NCI-H187 treated with DMSO at 0.1 percent for 48 hours (cell line): ENCODE data around the gene PEPD.

Source experiments
- DNase-seq: peaks from one replicate; lab custom pipeline; 2025; lab: John Stamatoyannopoulos, UW

Gene PEPD

GRCh38 chr19:33358408-33358807 is 163.2 kb downstream of the PEPD start:
- DNase-seq = no peak

GRCh38 chr19:33357556-33357955 is 164.0 kb downstream of the PEPD start:
- no peak for DNase-seq

- DNase-seq = no peak
Observed at GRCh38 chr19:33355535-33355934, 166.1 kb downstream of the PEPD start.

- no peak for DNase-seq
Observed at GRCh38 chr19:33350538-33351309, 170.9 kb downstream of the PEPD start.

GRCh38 chr19:33349319-33350289 is 172.0 kb downstream of the PEPD start:
- DNase-seq = no peak

GRCh38 chr19:33348301-33349010 is 173.1 kb downstream of the PEPD start:
- DNase-seq = no peak

- no peak for DNase-seq
Observed at GRCh38 chr19:33347300-33347699, 174.3 kb downstream of the PEPD start.

- DNase-seq = no peak
Observed at GRCh38 chr19:33346665-33347064, 174.9 kb downstream of the PEPD start.

- no peak for DNase-seq
Observed at GRCh38 chr19:33345163-33345562, 176.4 kb downstream of the PEPD start.

- DNase-seq = no peak
Observed at GRCh38 chr19:33344573-33344925, 177.0 kb downstream of the PEPD start.

GRCh38 chr19:33343859-33344572 is 177.6 kb downstream of the PEPD start:
- DNase-seq = no peak

GRCh38 chr19:33343301-33343700 is 178.3 kb downstream of the PEPD start:
- no peak for DNase-seq

GRCh38 chr19:33340991-33341390 is 180.6 kb downstream of the PEPD start:
- DNase-seq = no peak

- DNase-seq = no peak
Observed at GRCh38 chr19:33339016-33339984, 182.3 kb downstream of the PEPD start.
